Measurements from ENCODE around the gene CHRNA5. TPM values are rescaled to one million over a fixed set of nuclear protein-coding genes. Genes with fewer than 3 reads are reported as not detected.

The CHRNA5 gene
- total RNA-seq, 1 donor from 2014 or later: 55.3 TPM

DNA sequence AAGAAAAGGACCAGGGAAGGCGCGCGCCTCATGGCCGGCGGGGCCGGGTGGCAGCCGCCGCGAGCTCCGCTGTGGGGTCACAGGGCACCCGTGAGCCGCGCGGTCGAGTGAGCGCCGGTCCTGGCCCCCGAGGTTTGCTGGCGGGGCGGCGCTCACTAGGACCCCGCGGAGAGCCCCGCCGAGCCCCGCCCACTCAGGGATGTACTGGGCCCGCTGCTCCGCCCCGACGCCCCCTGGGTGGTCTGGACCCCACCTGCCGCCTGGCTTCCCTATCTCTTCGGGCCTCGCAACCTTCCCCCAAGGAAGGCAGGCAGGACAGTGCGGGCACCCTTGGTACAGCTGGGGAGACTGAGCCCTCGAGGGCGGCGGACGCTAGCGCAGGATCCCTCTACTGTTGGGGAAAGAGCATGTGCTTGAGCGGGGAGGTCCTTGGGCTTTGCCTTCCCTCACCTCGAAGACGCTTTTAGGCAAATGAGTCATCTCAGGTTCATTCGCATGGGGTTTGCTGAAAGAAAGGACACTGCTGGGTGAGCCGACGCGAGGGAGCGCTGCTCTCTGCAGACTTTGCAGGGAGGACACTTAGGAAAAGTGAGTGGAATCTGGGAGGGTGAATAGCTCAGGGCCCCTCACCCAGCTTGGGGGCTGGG is 75.9 kb downstream of the CHRNA5 start, which contains the start of gene CHRNB4:
Gene CHRNB4, minus strand, starts transcription at position 109 of the 647 bp plus-strand sequence. Its CDS starts 77 bp downstream, at position 32.
- peaks cover 4% of the 10 kb centered on the region for H3K9me3 Mint-ChIP-seq (ENCODE audit: unreplicated experiment)
- DNase-seq: peak; percentile 85
- peak within 1 kb of the TSS; percentile 85 for H3K27ac Mint-ChIP-seq (ENCODE audit: unreplicated experiment)
- TF ChIP-seq, protein P1, sequence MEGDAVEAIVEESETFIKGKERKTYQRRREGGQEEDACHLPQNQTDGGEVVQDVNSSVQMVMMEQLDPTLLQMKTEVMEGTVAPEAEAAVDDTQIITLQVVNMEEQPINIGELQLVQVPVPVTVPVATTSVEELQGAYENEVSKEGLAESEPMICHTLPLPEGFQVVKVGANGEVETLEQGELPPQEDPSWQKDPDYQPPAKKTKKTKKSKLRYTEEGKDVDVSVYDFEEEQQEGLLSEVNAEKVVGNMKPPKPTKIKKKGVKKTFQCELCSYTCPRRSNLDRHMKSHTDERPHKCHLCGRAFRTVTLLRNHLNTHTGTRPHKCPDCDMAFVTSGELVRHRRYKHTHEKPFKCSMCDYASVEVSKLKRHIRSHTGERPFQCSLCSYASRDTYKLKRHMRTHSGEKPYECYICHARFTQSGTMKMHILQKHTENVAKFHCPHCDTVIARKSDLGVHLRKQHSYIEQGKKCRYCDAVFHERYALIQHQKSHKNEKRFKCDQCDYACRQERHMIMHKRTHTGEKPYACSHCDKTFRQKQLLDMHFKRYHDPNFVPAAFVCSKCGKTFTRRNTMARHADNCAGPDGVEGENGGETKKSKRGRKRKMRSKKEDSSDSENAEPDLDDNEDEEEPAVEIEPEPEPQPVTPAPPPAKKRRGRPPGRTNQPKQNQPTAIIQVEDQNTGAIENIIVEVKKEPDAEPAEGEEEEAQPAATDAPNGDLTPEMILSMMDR (IDR thresholded peaks at IDR 0.05; ENCODE audit: partially characterized antibody, unreplicated experiment): no peak
- peak within 1 kb of the TSS; percentile 87 for H3K4me3 Mint-ChIP-seq (ENCODE audit: unreplicated experiment)
- peaks cover 32% of the 10 kb centered on the region for H3K4me1 Mint-ChIP-seq (ENCODE audit: low read depth, unreplicated experiment)
- H3K36me3 Mint-ChIP-seq (ENCODE audit: unreplicated experiment): peaks cover 4% of the 10 kb centered on the region
- H3K27me3 Mint-ChIP-seq (ENCODE audit: unreplicated experiment): peaks cover 2% of the 10 kb centered on the region

DNA sequence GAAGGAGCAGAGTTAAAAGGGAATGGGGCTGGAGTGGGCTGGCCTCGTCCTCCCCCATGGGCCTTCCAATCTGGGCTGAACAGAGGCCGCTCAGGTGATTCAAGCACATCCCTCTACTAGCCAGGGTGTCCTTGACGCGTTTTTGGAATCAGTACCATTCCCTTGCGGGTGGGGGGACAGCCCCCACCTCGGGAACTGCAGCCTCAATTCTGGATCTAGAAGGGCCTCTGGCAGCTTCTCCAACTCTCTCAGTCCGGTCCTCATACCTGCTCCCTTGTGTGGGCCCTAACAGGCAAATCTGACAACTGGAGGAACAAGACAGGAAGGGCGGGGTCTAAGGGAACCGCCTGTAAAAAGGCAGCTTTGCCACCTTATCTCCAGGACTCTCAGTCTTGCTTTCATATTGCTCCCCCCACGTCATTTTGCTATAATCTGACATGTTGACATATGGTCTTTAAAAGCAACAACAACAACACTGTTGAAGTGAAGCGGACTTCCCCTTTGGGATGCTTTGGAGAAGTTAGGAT is 76.5 kb downstream of the CHRNA5 start:
- H3K27me3 Mint-ChIP-seq (ENCODE audit: unreplicated experiment): peaks cover 2% of the 10 kb centered on the region
- H3K4me1 Mint-ChIP-seq (ENCODE audit: low read depth, unreplicated experiment): peaks cover 28% of the 10 kb centered on the region
- H3K36me3 Mint-ChIP-seq (ENCODE audit: unreplicated experiment): peaks cover 4% of the 10 kb centered on the region
- peak overlapping the region; percentile 85 for H3K27ac Mint-ChIP-seq (ENCODE audit: unreplicated experiment)
- H3K4me3 Mint-ChIP-seq (ENCODE audit: unreplicated experiment): peak overlapping the region; percentile 87
- TF ChIP-seq, protein P1 (IDR thresholded peaks at IDR 0.05; ENCODE audit: partially characterized antibody, unreplicated experiment): no peak
- H3K9me3 Mint-ChIP-seq (ENCODE audit: unreplicated experiment): peaks cover 4% of the 10 kb centered on the region
- DNase-seq: no peak

DNA sequence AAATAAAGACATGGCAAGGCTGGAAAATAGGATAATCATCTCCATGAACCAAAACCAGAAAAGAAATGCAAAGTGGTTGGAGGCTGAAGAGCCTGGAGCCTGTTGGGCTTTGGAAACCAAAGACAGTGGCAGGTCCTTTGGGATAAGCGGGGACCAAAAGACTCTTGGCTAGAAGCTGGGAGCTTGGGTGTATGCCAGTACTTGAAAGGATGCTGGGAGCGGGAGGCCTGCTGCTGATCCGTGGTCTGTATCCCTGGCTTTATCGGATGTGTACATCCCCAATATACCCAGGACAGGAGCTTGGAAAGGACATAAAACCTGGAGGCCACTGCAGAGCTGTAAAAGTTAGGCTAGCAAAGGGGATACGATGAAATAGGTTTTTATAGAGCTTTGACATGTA is 77.0 kb downstream of the CHRNA5 start:
- H3K4me3 Mint-ChIP-seq (ENCODE audit: unreplicated experiment): peak overlapping the region; percentile 87
- no peak for DNase-seq
- TF ChIP-seq, protein P1 (IDR thresholded peaks at IDR 0.05; ENCODE audit: partially characterized antibody, unreplicated experiment): no peak
- peaks cover 2% of the 10 kb centered on the region for H3K27me3 Mint-ChIP-seq (ENCODE audit: unreplicated experiment)
- peaks cover 4% of the 10 kb centered on the region for H3K9me3 Mint-ChIP-seq (ENCODE audit: unreplicated experiment)
- peaks cover 4% of the 10 kb centered on the region for H3K36me3 Mint-ChIP-seq (ENCODE audit: unreplicated experiment)
- H3K27ac Mint-ChIP-seq (ENCODE audit: unreplicated experiment): peak overlapping the region; percentile 85
- H3K4me1 Mint-ChIP-seq (ENCODE audit: low read depth, unreplicated experiment): peaks cover 23% of the 10 kb centered on the region

Other genes with a start within 250 kb of the CHRNA5 start
- 314 TPM for gene CRABP1, start 225.2 kb upstream of the CHRNA5 start, total RNA-seq (ENCODE audit: unreplicated experiment)
- gene IREB2, start 127.3 kb upstream of the CHRNA5 start, total RNA-seq (ENCODE audit: unreplicated experiment): 82.4 TPM
- gene HYKK, start 57.9 kb upstream of the CHRNA5 start, total RNA-seq (ENCODE audit: unreplicated experiment): 2.8 TPM
- 170 TPM for gene PSMA4, start 25.1 kb upstream of the CHRNA5 start, total RNA-seq (ENCODE audit: unreplicated experiment)
- gene CHRNA3, start 55.5 kb downstream of the CHRNA5 start, total RNA-seq (ENCODE audit: unreplicated experiment): 208 TPM
- 71.6 TPM for gene CHRNB4, start 75.7 kb downstream of the CHRNA5 start, total RNA-seq (ENCODE audit: unreplicated experiment)
- gene ADAMTS7, start 245.9 kb downstream of the CHRNA5 start, total RNA-seq (ENCODE audit: unreplicated experiment): 181 TPM